SK-N-SH (cell line): Measurements from ENCODE around the gene CEP57L1. TPM values are rescaled to one million over a fixed set of nuclear protein-coding genes. Genes with fewer than 3 reads are reported as not detected.
"Not testable (repeated sequence)": the region's sequence is repeated elsewhere in the genome, so short reads cannot be mapped to it uniquely, and the experiment has no call there.

Experiments used
- CTCF ChIA-PET: fragments of 300-600, 350-600 bp; formaldehyde crosslinking; extraction: SDS; loops from one replicate; lab custom pipeline; 2021; lab: Yijun Ruan, JAX
- POLR2A ChIA-PET: fragments of 350-600 bp; sonication (Branson Sonifier 250); formaldehyde crosslinking; extraction: SDS; loops from one replicate; lab custom pipeline; 2020; ENCODE audit warnings: antibody characterized with exemption, inconsistent platforms; lab: Yijun Ruan, JAX
- DNase-seq: peaks from one replicate; pipeline ENCODE4 v3.0.0; 2012
- H2AFZ ChIP-seq: fragments of 200-600 bp; sonication (generic); 2 replicates; pipeline ENCODE4 v1.8.1; 2016; ENCODE audit warnings: antibody characterized with exemption, mild to moderate bottlenecking, low read depth
- H3F3A ChIP-seq: fragments of 200-600 bp; sonication (generic); replicated peaks from 2 replicates; pipeline ENCODE3; 2016; ENCODE audit warnings: antibody characterized with exemption, mild to moderate bottlenecking; ENCODE audit not compliant: insufficient read depth
- H3K27ac ChIP-seq, 2 experiments: fragments of 200-500 bp in 1 of 2; fragments of 200-600 bp in 1 of 2; sonication (Bioruptor generic) in 1 of 2; sonication (generic), shearing (Covaris generic) in 1 of 2; 2 replicates each; pipeline versions ENCODE4 v1.5.1 to v1.6.1; 2014 to 2016; ENCODE audit warnings: low read depth in 2 of 2, inconsistent platforms in 1 of 2, low read length in 1 of 2, mild to moderate bottlenecking in 1 of 2, mixed read lengths in 1 of 2
- H3K27me3 ChIP-seq: fragments of 200-600 bp; sonication (generic), shearing (Covaris generic); 2 replicates; pipeline ENCODE4 v1.6.1; 2016; ENCODE audit warnings: mixed run types; ENCODE audit not compliant: insufficient read depth
- H3K36me3 ChIP-seq, 2 experiments: fragments of 200-500 bp in 1 of 2; fragments of 200-600 bp in 1 of 2; sonication (Bioruptor generic) in 1 of 2; sonication (generic) in 1 of 2; replicated peaks in 1 of 2; 2 replicates each; pipeline versions ENCODE3 to v1.5.1; 2014 to 2016; ENCODE audit warnings: low read length in 1 of 2, mild to moderate bottlenecking in 1 of 2; ENCODE audit not compliant: insufficient read depth in 2 of 2, control insufficient read depth in 1 of 2
- H3K4me1 ChIP-seq, 2 experiments: fragments of 200-500 bp in 1 of 2; fragments of 200-600 bp in 1 of 2; sonication (Bioruptor generic) in 1 of 2; sonication (generic), shearing (Covaris generic) in 1 of 2; 2 replicates each; pipeline versions ENCODE4 v1.5.1 to v1.6.1; 2014 to 2016; ENCODE audit warnings: low read depth in 1 of 2, low read length in 1 of 2, mixed run types in 1 of 2; ENCODE audit not compliant: insufficient read depth in 2 of 2, control insufficient read depth in 1 of 2
- H3K4me2 ChIP-seq: fragments of 200-600 bp; sonication (generic), shearing (Covaris generic); 2 replicates; pipeline ENCODE4 v1.6.1; 2017; ENCODE audit warnings: mixed run types
- H3K4me3 ChIP-seq, 2 experiments: fragments of 200-500 bp in 1 of 2; fragments of 200-600 bp in 1 of 2; sonication (Bioruptor generic) in 1 of 2; sonication (generic), shearing (Covaris generic) in 1 of 2; 2 replicates each; pipeline versions ENCODE4 v1.5.1 to v1.8.1; 2014 to 2016; ENCODE audit warnings: low read depth in 2 of 2, inconsistent platforms in 1 of 2, low read length in 1 of 2, mild to moderate bottlenecking in 1 of 2, mixed read lengths in 1 of 2, moderate library complexity in 1 of 2
- H3K79me2 ChIP-seq: fragments of 200-600 bp; sonication (generic); 2 replicates; pipeline ENCODE4 v1.8.1; 2017; ENCODE audit warnings: mild to moderate bottlenecking; ENCODE audit not compliant: insufficient read depth
- H3K9ac ChIP-seq: fragments of 200-600 bp; sonication (generic); 2 replicates; pipeline ENCODE4 v1.6.1; 2017; ENCODE audit warnings: mixed run types
- H3K9me2 ChIP-seq: fragments of 200-600 bp; sonication (generic); 2 replicates; pipeline ENCODE4 v1.6.1; 2017; ENCODE audit warnings: mixed run types
- H3K9me3 ChIP-seq: fragments of 200-600 bp; sonication (generic); 2 replicates; pipeline ENCODE4 v1.6.1; 2017; ENCODE audit warnings: mixed run types, mild to moderate bottlenecking, moderate library complexity
- H4K20me1 ChIP-seq: fragments of 200-600 bp; sonication (generic); 2 replicates; pipeline ENCODE4 v1.6.1; 2017; ENCODE audit warnings: mild to moderate bottlenecking, mixed run types; ENCODE audit not compliant: insufficient read depth
- FOXJ3 ChIP-seq: sonication (generic); formaldehyde crosslinking; IDR thresholded peaks from 2 replicates; pipeline ENCODE4 v1.5.1; 2020; ENCODE audit warnings: mild to moderate bottlenecking, missing genetic modification reagents
- JUND ChIP-seq: IDR thresholded peaks from 2 replicates; pipeline ENCODE4 v1.4.0; 2012
- MEF2A ChIP-seq: IDR thresholded peaks from 2 replicates; pipeline ENCODE4 v1.4.0; 2012; ENCODE audit warnings: low read depth, borderline replicate concordance
- NFIC ChIP-seq: IDR thresholded peaks from 2 replicates; pipeline ENCODE4 v1.4.0; 2012; ENCODE audit warnings: borderline replicate concordance
- NRF1 ChIP-seq: IDR thresholded peaks from 2 replicates; pipeline ENCODE4 v1.6.1; 2012; ENCODE audit warnings: low read depth, mild to moderate bottlenecking, low read length
- POLR2AphosphoS5 ChIP-seq: IDR thresholded peaks from 2 replicates; pipeline ENCODE4 v1.6.1; 2012; ENCODE audit warnings: low read depth, low read length
- RAD21 ChIP-seq: IDR thresholded peaks from 2 replicates; pipeline ENCODE4 v1.6.1; 2012; ENCODE audit warnings: mild to moderate bottlenecking, low read length
- RCOR1 ChIP-seq: fragments of 150-350 bp; IDR thresholded peaks from 2 replicates; pipeline ENCODE4 v1.6.1; 2017; ENCODE audit warnings: antibody characterized with exemption, low read length
- TAF1 ChIP-seq: IDR thresholded peaks from 2 replicates; pipeline ENCODE4 v1.6.1; 2012; ENCODE audit warnings: low read depth, mild to moderate bottlenecking, low read length, moderate library complexity, borderline replicate concordance
- TCF12 ChIP-seq: IDR thresholded peaks from 2 replicates; pipeline ENCODE4 v1.4.0; 2012
- WGBS: methylation state at CpG from one replicate; pipeline ENCODE4 v1.1.6; 2017; ENCODE audit warnings: low lambda C conversion rate; 5-methylcytosine and 5-hydroxymethylcytosine counted together
- polyA plus RNA-seq, 3 experiments: library from polyadenylated mRNA; depleted of rRNA; stranded (reverse); fragments of >200 nt; gene quantifications; 2 replicates each; pipeline ENCODE4 v1.2.3, GENCODE V29; 2012
- TF ChIP-seq, protein P1 (sequence below): IDR thresholded peaks from 2 replicates; pipeline ENCODE4; 2012
- TF ChIP-seq, protein P2 (sequence below): IDR thresholded peaks from 2 replicates; pipeline ENCODE4 v1.4.0; 2012; ENCODE audit warnings: low read depth, borderline replicate concordance
- TF ChIP-seq, protein P3 (sequence below): IDR thresholded peaks from 2 replicates; pipeline ENCODE4 v1.4.0; 2012; ENCODE audit warnings: low read depth
- TF ChIP-seq, protein P4 (sequence below): fragments of 150-350 bp; IDR thresholded peaks from 2 replicates; pipeline ENCODE4 v1.6.1; 2016; ENCODE audit warnings: mild to moderate bottlenecking, low read depth, low read length

The CEP57L1 gene
- polyA plus RNA-seq, 1 of the 3 experiments (the other 2 are of a cell fraction): 7.3 TPM

DNA sequence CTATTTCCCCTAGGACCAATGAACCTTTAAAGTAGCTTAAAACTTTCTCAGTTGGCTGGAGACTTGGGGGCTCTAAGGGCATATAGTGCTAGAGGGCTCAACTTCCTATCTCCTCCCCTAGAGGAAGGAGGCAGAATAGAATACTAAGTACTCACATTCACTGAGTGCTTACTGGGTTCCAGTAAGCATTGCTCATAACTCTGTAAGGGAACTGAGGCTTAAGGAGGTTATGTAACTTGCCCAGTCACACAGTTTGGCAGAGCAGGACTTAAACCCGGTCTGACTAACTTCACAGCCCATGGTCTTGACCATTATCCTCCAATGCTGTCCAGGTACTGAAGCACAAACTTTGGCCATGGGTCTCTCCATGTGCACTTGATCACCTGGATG is 13.1 kb upstream of the CEP57L1 start:
- Histone ChIP-seq H3F3A (no peaks in the 10 kb centered on the region), H3K27me3 (no peaks in the 10 kb centered on the region), H3K36me3 (peaks cover 0 to 4% of the 10 kb centered on the region in 2 experiments), H3K4me2 (no peak overlapping the region), H4K20me1 (no peaks in the 10 kb centered on the region), H3K4me3 (no peak overlapping the region), H2AFZ (no peak overlapping the region), H3K27ac (no peak overlapping the region), H3K9ac (no peak overlapping the region), H3K9me3 (no peaks in the 10 kb centered on the region), H3K4me1 (peaks cover 0 to 4% of the 10 kb centered on the region in 2 experiments; a peak in 2 of 4 replicates)
- POLR2A ChIA-PET: no interaction called here
- DNase-seq: no peak
- WGBS: no CpG with 5 or more reads among the region's 1 CpG
- CTCF ChIA-PET: interaction anchor here (0.7 to 1.2 kb wide), 2 partner anchors 9 to 20 kb away, joined by 3 to 7 read pairs; no protein-coding TSS in a partner anchor
- no peak for TF ChIP-seq JUND
- TF ChIP-seq, protein P1, sequence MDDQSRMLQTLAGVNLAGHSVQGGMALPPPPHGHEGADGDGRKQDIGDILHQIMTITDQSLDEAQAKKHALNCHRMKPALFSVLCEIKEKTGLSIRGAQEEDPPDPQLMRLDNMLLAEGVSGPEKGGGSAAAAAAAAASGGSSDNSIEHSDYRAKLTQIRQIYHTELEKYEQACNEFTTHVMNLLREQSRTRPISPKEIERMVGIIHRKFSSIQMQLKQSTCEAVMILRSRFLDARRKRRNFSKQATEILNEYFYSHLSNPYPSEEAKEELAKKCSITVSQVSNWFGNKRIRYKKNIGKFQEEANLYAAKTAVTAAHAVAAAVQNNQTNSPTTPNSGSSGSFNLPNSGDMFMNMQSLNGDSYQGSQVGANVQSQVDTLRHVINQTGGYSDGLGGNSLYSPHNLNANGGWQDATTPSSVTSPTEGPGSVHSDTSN: no peak
- TF ChIP-seq, all 33 proteins: peak for 0
- H3K9me2 ChIP-seq: no peaks in the 10 kb centered on the region
- peaks cover 12% of the 10 kb centered on the region; the same call in 1 of the 2 replicates for H3K79me2 ChIP-seq

DNA sequence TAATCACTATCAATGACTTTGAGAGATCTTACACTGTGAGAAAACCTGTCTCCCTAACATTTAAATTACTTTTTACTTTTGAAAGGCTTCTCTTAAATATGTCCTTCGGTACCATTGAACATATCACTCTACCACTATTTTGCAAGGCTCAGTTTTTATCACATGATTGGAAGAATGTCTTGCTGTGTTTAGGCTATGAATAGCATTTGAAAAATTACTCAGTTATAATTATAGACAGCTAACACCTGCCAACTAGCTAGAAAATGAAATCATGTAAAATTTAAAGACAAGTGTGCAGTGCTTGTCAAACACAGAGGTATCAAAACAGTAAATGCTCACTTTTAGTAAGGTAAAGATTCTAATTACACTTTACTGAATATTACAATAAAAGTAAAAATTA is 11.7 kb upstream of the CEP57L1 start:
- Histone ChIP-seq H3K27ac (no peak overlapping the region), H2AFZ (no peak overlapping the region), H3K36me3 (peaks cover 0 to 4% of the 10 kb centered on the region in 2 experiments), H3K9me3 (no peaks in the 10 kb centered on the region), H3K9me2 (no peaks in the 10 kb centered on the region), H3K4me2 (no peak overlapping the region), H3F3A (no peaks in the 10 kb centered on the region), H3K9ac (no peak overlapping the region), H3K27me3 (no peaks in the 10 kb centered on the region), H3K4me3 (no peak overlapping the region), H3K4me1 (peaks cover 0 to 12% of the 10 kb centered on the region in 2 experiments; a peak in 2 of 4 replicates), H3K79me2 (peaks cover 12% of the 10 kb centered on the region; the same call in 1 of the 2 replicates), H4K20me1 (no peaks in the 10 kb centered on the region)
- 94% methylated on average over 1 of the region's 1 CpG for WGBS
- ChIA-PET POLR2A (no interaction called here), CTCF (interaction anchor here (2.3 kb wide), 1 partner anchor 10 kb away, joined by 16 read pairs; no protein-coding TSS in a partner anchor)
- DNase-seq: no peak
- no peak for TF ChIP-seq RCOR1
- no peak for TF ChIP-seq FOXJ3
- TF ChIP-seq RAD21: no peak
- TF ChIP-seq, protein P2, sequence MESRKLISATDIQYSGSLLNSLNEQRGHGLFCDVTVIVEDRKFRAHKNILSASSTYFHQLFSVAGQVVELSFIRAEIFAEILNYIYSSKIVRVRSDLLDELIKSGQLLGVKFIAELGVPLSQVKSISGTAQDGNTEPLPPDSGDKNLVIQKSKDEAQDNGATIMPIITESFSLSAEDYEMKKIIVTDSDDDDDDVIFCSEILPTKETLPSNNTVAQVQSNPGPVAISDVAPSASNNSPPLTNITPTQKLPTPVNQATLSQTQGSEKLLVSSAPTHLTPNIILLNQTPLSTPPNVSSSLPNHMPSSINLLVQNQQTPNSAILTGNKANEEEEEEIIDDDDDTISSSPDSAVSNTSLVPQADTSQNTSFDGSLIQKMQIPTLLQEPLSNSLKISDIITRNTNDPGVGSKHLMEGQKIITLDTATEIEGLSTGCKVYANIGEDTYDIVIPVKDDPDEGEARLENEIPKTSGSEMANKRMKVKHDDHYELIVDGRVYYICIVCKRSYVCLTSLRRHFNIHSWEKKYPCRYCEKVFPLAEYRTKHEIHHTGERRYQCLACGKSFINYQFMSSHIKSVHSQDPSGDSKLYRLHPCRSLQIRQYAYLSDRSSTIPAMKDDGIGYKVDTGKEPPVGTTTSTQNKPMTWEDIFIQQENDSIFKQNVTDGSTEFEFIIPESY: no peak
- no peak for TF ChIP-seq NFIC
- TF ChIP-seq, protein P3, sequence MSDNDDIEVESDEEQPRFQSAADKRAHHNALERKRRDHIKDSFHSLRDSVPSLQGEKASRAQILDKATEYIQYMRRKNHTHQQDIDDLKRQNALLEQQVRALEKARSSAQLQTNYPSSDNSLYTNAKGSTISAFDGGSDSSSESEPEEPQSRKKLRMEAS: no peak
- TF ChIP-seq TAF1: no peak
- no peak for TF ChIP-seq TCF12
- TF ChIP-seq NRF1: no peak
- TF ChIP-seq, protein P4, sequence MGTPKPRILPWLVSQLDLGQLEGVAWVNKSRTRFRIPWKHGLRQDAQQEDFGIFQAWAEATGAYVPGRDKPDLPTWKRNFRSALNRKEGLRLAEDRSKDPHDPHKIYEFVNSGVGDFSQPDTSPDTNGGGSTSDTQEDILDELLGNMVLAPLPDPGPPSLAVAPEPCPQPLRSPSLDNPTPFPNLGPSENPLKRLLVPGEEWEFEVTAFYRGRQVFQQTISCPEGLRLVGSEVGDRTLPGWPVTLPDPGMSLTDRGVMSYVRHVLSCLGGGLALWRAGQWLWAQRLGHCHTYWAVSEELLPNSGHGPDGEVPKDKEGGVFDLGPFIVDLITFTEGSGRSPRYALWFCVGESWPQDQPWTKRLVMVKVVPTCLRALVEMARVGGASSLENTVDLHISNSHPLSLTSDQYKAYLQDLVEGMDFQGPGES: no peak
- no peak for TF ChIP-seq MEF2A
- TF ChIP-seq JUND: no peak
- TF ChIP-seq POLR2AphosphoS5: no peak

DNA sequence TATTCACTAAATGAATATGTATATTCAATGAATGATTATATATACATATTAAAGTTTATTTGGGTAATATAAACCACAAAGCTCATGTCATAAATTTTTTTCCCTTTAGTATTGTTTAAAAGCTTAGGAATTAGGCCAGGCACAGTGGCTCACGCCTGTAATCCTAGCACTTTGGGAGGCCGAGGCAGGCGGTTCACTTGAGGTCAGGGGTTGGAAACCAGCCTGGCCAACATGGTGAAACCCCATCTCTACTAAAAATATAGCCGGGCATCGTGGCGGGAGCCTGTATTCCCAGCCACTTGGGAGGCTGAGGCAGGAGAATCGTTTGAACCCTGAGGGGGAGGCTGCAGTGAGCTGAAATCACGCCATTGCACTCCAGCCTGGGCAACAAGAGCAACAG is 11.2 kb upstream of the CEP57L1 start:
- H3K36me3 ChIP-seq, DNase-seq, H2AFZ ChIP-seq, H3F3A ChIP-seq, H3K9me3 ChIP-seq, H3K27me3 ChIP-seq, H3K9me2 ChIP-seq, H3K27ac ChIP-seq, H3K9ac ChIP-seq, H3K4me2 ChIP-seq, POLR2A ChIA-PET, H4K20me1 ChIP-seq, H3K4me3 ChIP-seq: not testable (repeated sequence)
- CTCF ChIA-PET: interaction anchor here (0.6 to 2.3 kb wide), 2 partner anchors 9 to 11 kb away, joined by 3 to 16 read pairs; no protein-coding TSS in a partner anchor
- peaks cover 0 to 14% of the 10 kb centered on the region in 2 experiments; a peak in 2 of 4 replicates for H3K4me1 ChIP-seq
- H3K79me2 ChIP-seq: peaks cover 13% of the 10 kb centered on the region; the same call in 1 of the 2 replicates
- 84% methylated on average over 8 of the region's 8 CpGs for WGBS
